Astrocyte of the spinal cord (primary cell): ENCODE data around the gene NRG2.
A peak's percentile ranks its signal among the peaks of the same experiment; 100 is the strongest.

Source experiments
- DNase-seq: peaks from one replicate; pipeline ENCODE4 v3.0.0; 2011; ENCODE audit warnings: low read depth, low spot score
- H3K4me3 ChIP-seq: 2 replicates; pipeline ENCODE4 v1.5.1; 2011; ENCODE audit warnings: low read depth, mild to moderate bottlenecking, low read length, moderate library complexity
- CTCF ChIP-seq: IDR thresholded peaks from 2 replicates; pipeline ENCODE4 v1.5.1; 2012; ENCODE audit warnings: low read depth, mild to moderate bottlenecking, low read length, inconsistent platforms
- in situ Hi-C: cut with HindIII; loops from 2 replicates; pipeline ENCODE4 v1.10.0; 2017; ENCODE audit warnings: low sequenced_read_pairs

The NRG2 gene

GRCh38 chr5:139841549-139841948, 201.6 kb downstream of the NRG2 start:
- peak; percentile 4 for TF ChIP-seq CTCF
- DNase-seq = no peak
- in situ Hi-C loops = no loop called here
- H3K4me3 ChIP-seq = no peak overlapping the region

GRCh38 chr5:139839918-139840317, 203.2 kb downstream of the NRG2 start:
- H3K4me3 ChIP-seq = no peak overlapping the region
- no peak for DNase-seq
- TF ChIP-seq CTCF = no peak
- in situ Hi-C loops = no loop called here

- H3K4me3 ChIP-seq = no peak overlapping the region
- no peak for DNase-seq
- no peak for TF ChIP-seq CTCF
- in situ Hi-C loops = no loop called here
Observed at GRCh38 chr5:139839232-139839815, 203.8 kb downstream of the NRG2 start.

GRCh38 chr5:139838381-139839197, 204.5 kb downstream of the NRG2 start:
- H3K4me3 ChIP-seq = no peak overlapping the region
- in situ Hi-C loops = no loop called here
- no peak for DNase-seq
- no peak for TF ChIP-seq CTCF

GRCh38 chr5:139837711-139838380, 205.3 kb downstream of the NRG2 start:
- no peak for DNase-seq
- in situ Hi-C loops = no loop called here
- no peak for TF ChIP-seq CTCF
- H3K4me3 ChIP-seq = no peak overlapping the region

GRCh38 chr5:139836469-139837208, 206.5 kb downstream of the NRG2 start:
- no peak overlapping the region for H3K4me3 ChIP-seq
- in situ Hi-C loops = no loop called here
- TF ChIP-seq CTCF = no peak
- no peak for DNase-seq
